Type B pancreatic cell (in vitro differentiated cells): ENCODE results near the gene CYP1A2. TPM values are rescaled to one million over a fixed set of nuclear protein-coding genes. Genes with fewer than 3 reads are reported as not detected.

Experiments
- DNase-seq: peaks from one replicate; pipeline ENCODE4 v3.0.0; 2021; ENCODE audit warnings: mixed read lengths; ENCODE audit not compliant: unreplicated experiment; ENCODE audit errors: extremely low spot score
- H3K27ac Mint-ChIP-seq: 2 replicates; pipeline ENCODE4 v1.8.0; 2021; ENCODE audit warnings: mild to moderate bottlenecking, mixed read lengths
- H3K27me3 Mint-ChIP-seq: 2 replicates; pipeline ENCODE4 v1.8.0; 2021; ENCODE audit warnings: mixed read lengths
- H3K36me3 Mint-ChIP-seq: 2 replicates; pipeline ENCODE4 v1.8.0; 2021; ENCODE audit warnings: mixed read lengths
- H3K4me1 Mint-ChIP-seq: one replicate; pipeline ENCODE4 v1.8.0; 2021; ENCODE audit warnings: mixed read lengths; ENCODE audit not compliant: unreplicated experiment
- H3K4me3 Mint-ChIP-seq: 2 replicates; pipeline ENCODE4 v1.8.0; 2021; ENCODE audit warnings: mild to moderate bottlenecking, mixed read lengths
- H3K9me3 Mint-ChIP-seq: 2 replicates; pipeline ENCODE4 v1.8.0; 2021; ENCODE audit warnings: mixed read lengths
- total RNA-seq: library from RNA; stranded (reverse); gene quantifications from 2 replicates; pipeline ENCODE4 v1.2.1, GENCODE V29; 2021; ENCODE audit warnings: low replicate concordance
- TF ChIP-seq, protein P1 (sequence below): fragments of 200-600 bp; sonication (generic); conservative IDR thresholded peaks from 2 replicates; pipeline ENCODE4 v1.5.0; 2021; ENCODE audit warnings: antibody characterized with exemption, mild to moderate bottlenecking

Gene CYP1A2
- total RNA-seq, 1 donor from 2014 or later, result not detected

DNA sequence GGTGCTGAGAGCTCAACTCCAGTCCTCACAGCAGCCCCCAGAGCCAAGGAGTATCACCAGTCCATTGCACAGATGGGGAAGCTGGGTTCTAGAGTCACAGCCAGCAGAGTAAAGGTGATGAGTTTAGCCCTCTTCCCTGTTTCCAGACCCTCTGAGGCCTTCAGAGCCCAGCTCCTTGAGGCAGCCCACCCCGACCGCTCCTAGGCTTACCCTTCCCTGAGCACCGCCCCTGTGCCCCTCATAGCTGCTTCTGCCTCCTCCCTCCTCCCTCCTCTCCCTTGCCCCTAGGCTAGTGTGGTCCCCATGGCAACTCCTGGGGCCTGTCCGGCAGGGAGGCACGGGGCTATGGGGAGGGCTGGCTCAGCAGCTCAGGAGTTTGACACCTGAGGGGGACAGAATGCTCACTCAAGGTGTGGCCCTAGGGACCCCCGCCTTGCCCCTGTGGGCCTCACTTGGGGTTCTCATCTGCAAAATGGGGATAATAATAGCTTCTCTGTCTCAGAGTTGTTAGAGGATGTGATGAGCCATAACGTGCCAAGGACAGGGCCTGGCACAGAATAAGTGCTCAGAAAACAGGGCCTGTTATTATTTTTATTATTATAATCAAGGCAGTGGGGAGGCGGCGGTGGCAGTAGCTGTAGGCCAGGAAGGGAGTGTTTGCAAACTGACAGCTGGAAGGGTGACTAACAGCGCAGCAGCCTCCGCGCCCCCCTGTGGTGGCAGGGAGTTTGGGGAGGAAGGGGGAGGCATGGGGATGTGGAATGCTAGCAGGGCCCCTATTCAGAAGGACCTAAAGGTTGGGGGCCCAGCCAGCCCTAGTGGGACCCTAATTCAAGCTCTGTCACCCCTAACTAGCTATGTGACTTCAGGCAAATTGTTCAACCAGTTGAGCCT lies 44.7 kb downstream of the CYP1A2 start:
- Mint-ChIP-seq H3K36me3 (no peaks in the 10 kb centered on the region), H3K4me3 (no peak overlapping the region), H3K27ac (no peak overlapping the region), H3K4me1 (peaks cover 38% of the 10 kb centered on the region), H3K9me3 (no peaks in the 10 kb centered on the region), H3K27me3 (no peaks in the 10 kb centered on the region)
- TF ChIP-seq, protein P1, sequence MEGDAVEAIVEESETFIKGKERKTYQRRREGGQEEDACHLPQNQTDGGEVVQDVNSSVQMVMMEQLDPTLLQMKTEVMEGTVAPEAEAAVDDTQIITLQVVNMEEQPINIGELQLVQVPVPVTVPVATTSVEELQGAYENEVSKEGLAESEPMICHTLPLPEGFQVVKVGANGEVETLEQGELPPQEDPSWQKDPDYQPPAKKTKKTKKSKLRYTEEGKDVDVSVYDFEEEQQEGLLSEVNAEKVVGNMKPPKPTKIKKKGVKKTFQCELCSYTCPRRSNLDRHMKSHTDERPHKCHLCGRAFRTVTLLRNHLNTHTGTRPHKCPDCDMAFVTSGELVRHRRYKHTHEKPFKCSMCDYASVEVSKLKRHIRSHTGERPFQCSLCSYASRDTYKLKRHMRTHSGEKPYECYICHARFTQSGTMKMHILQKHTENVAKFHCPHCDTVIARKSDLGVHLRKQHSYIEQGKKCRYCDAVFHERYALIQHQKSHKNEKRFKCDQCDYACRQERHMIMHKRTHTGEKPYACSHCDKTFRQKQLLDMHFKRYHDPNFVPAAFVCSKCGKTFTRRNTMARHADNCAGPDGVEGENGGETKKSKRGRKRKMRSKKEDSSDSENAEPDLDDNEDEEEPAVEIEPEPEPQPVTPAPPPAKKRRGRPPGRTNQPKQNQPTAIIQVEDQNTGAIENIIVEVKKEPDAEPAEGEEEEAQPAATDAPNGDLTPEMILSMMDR, result peak; percentile 18
- DNase-seq, result no peak

DNA sequence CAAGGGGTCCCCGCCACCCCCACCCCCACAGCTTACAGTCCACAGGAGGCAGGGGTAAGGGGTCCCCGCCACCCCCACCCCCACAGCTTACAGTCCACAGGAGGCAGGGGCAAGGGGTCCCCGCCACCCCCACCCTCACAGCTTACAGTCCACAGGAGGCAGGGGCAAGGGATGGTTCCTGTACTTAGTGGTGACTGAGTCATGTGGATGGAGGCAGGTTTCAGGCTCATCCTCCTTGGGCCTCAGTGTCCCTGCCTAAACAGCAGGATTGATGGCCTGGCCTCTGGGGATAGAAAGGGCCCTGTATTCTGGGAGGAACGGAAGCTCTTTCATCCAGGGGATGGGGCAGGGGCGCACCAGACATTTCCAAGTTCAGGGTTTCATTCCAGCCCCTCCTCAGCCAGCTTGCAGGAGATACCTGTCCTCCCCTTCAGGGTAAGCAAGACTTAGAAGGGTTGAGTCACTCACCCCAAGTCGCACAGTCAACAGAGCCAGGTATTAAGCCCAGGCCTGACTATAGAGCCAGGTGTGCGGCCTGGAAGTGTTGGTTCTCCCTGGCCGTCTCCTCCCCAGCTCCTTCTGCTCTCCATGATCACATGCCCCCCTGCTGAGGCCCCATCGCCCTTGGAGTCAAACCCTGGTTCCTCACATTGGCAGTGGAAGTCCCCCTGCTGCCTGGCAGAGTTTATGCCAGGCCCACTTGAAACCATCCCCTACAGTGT lies 45.8 kb downstream of the CYP1A2 start:
- no peak overlapping the region for H3K27ac Mint-ChIP-seq
- no peak overlapping the region for H3K4me3 Mint-ChIP-seq

DNA sequence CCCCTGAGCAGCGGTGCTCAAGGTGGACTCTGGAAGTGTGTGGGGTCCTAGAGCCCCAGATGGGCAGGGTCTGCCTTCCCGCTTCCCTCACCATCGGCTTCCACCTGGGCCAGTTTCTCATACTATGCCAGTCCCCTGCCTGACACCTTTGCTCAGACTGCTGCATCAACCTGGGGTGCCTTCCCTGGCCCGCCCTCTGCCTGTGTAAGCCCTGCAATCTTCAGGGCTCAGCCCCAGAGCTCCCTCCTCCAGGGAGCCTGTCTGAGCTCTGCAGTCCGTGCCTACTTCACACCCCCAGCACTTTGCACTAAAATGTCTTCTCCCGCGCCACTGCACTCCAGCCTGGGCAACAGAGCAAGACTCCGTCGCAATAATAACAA lies 46.3 kb downstream of the CYP1A2 start:
- Mint-ChIP-seq H3K4me3 (no peak overlapping the region), H3K27ac (no peak overlapping the region), H3K4me1 (peaks cover 23% of the 10 kb centered on the region), H3K36me3 (no peaks in the 10 kb centered on the region), H3K27me3 (no peaks in the 10 kb centered on the region), H3K9me3 (no peaks in the 10 kb centered on the region)
- DNase-seq, result no peak
- TF ChIP-seq, protein P1, result no peak

More for the DNA sequence above, 45.8 kb downstream of the CYP1A2 start:
- H3K4me1 Mint-ChIP-seq, result peaks cover 29% of the 10 kb centered on the region
- no peaks in the 10 kb centered on the region for H3K9me3 Mint-ChIP-seq
- DNase-seq, result no peak
- H3K27me3 Mint-ChIP-seq, result no peaks in the 10 kb centered on the region
- TF ChIP-seq, protein P1, result no peak
- H3K36me3 Mint-ChIP-seq, result no peaks in the 10 kb centered on the region

DNA sequence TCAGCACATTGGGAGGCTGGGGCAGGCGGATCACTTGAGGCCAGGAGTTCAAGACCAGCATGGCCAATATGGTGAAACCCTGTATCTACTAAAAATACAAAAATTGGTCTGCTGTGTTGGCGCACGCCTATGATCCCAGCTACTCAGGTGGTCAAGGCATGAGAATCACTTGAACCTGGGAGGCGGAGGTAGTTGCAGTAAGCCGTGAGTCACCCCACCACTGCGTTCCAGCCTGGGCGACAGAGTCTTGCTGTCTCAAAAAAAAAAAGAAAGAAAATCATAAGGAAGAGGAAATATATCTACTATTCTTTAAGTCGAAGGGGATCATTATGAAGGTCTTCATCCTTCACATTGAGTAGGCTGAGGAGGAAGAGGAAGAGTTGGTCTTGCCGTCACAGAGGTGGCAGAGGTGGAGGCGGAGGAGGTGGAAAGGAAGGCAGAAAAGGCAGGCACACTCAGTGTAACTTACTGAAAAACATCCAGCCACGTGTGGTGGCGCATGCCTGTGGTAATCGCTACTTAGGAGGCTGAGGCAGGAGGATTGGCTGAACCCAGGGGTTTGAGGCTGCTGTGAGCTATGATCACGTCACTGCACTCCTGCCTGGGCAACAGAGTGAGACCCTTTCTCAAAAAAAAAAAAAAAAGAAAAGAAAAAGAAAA lies 47.5 kb downstream of the CYP1A2 start:
- no peaks in the 10 kb centered on the region for H3K27me3 Mint-ChIP-seq
- H3K27ac Mint-ChIP-seq, result no peak overlapping the region
- no peak overlapping the region for H3K4me3 Mint-ChIP-seq
- DNase-seq, result no peak
- H3K9me3 Mint-ChIP-seq, result no peaks in the 10 kb centered on the region
- no peaks in the 10 kb centered on the region for H3K36me3 Mint-ChIP-seq
- TF ChIP-seq, protein P1, result no peak
- peaks cover 16% of the 10 kb centered on the region for H3K4me1 Mint-ChIP-seq

DNA sequence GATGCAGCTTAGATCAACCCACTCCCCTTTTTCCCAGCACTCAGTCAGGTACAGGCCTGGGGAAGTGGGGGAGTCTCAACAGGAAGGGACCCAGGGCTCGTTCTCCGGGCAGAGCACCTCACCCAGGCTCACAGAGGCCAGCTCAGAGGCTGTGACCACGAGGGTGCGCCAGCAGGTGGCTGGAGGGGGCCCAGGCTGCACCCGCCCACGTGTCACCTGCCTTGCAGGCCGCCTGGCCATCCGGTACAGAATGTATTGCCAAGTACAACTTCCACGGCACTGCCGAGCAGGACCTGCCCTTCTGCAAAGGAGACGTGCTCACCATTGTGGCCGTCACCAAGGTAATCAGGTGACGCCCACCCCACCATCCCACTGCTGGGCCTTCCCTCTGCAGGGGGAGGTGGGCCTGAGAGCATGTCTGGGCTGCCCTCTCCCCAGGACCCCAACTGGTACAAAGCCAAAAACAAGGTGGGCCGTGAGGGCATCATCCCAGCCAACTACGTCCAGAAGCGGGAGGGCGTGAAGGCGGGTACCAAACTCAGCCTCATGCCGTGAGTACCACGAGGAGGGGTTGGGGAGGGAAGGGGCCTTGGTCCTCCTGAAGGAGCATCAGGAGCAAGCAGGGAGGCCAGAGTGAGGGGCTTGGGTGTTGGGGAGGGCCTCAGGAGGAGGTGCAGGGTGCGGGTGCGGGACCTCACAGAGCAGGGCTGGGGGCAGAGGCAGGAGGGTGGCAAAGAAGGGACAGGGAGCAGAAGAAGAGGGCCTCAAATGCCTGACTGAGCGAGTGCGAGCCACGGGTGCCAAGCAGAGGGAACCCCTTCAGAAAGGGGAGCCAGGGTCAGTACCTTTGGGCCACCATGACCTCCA lies 50.0 kb downstream of the CYP1A2 start:
- Mint-ChIP-seq H3K4me3 (no peak overlapping the region), H3K36me3 (no peaks in the 10 kb centered on the region), H3K27me3 (no peaks in the 10 kb centered on the region), H3K9me3 (no peaks in the 10 kb centered on the region), H3K27ac (no peak overlapping the region), H3K4me1 (no peaks in the 10 kb centered on the region)
- no peak for DNase-seq
- TF ChIP-seq, protein P1, result no peak
